Loucy (cell line): Measurements from ENCODE around the gene CFAP69.
A peak's percentile ranks its signal among the peaks of the same experiment; 100 is the strongest.

Source experiments
- H2AFZ ChIP-seq: fragments of 200-600 bp; sonication (generic); 2 replicates; pipeline ENCODE4 v1.6.0; 2016; ENCODE audit warnings: antibody characterized with exemption, mild to moderate bottlenecking, low read length, moderate library complexity
- H3F3A ChIP-seq: fragments of 200-600 bp; 2 replicates; pipeline ENCODE4 v1.6.0; 2016; ENCODE audit warnings: antibody characterized with exemption, low read depth, mild to moderate bottlenecking
- H3K27me3 ChIP-seq: fragments of 200-600 bp; sonication (generic); 2 replicates; pipeline ENCODE4 v1.6.1; 2014; ENCODE audit warnings: low read length, mild to moderate bottlenecking; ENCODE audit not compliant: insufficient read depth, poor library complexity, severe bottlenecking
- H3K36me3 ChIP-seq: fragments of 200-600 bp; sonication (generic); 2 replicates; pipeline ENCODE4 v1.6.1; 2016; ENCODE audit warnings: low read length; ENCODE audit not compliant: insufficient read depth
- H3K4me1 ChIP-seq: fragments of 200-600 bp; sonication (generic); 2 replicates; pipeline ENCODE4 v1.5.1; 2014; ENCODE audit warnings: low read length, mild to moderate bottlenecking; ENCODE audit not compliant: insufficient read depth, poor library complexity, severe bottlenecking
- H3K4me2 ChIP-seq: fragments of 200-600 bp; sonication (generic); 2 replicates; pipeline ENCODE4 v1.6.0; 2014; ENCODE audit warnings: antibody characterized with exemption, low read length, low read depth, mild to moderate bottlenecking; ENCODE audit not compliant: poor library complexity, severe bottlenecking
- H3K4me3 ChIP-seq: fragments of 200-600 bp; sonication (generic); 2 replicates; pipeline ENCODE4 v1.5.1; 2014; ENCODE audit warnings: low read length, mild to moderate bottlenecking, mixed read lengths; ENCODE audit not compliant: poor library complexity, severe bottlenecking
- H3K79me2 ChIP-seq: fragments of 200-600 bp; sonication (generic); 2 replicates; pipeline ENCODE4 v1.6.1; 2014; ENCODE audit warnings: low read length; ENCODE audit not compliant: insufficient read depth
- H3K9ac ChIP-seq: fragments of 200-600 bp; sonication (generic); 2 replicates; pipeline ENCODE4 v1.6.0; 2014; ENCODE audit warnings: mild to moderate bottlenecking, low read depth, low read length, moderate library complexity; ENCODE audit not compliant: poor library complexity, severe bottlenecking
- H3K9me2 ChIP-seq: fragments of 200-600 bp; sonication (generic); replicated peaks from 2 replicates; pipeline ENCODE4 v1.6.1; 2016; ENCODE audit warnings: low read depth, low read length, mixed read lengths
- H3K9me3 ChIP-seq: fragments of 200-600 bp; sonication (generic); 2 replicates; pipeline ENCODE4 v1.6.1; 2014; ENCODE audit warnings: mild to moderate bottlenecking, antibody characterized with exemption, low read length, low read depth; ENCODE audit not compliant: insufficient read depth
- H4K20me1 ChIP-seq: fragments of 200-600 bp; sonication (generic); 2 replicates; pipeline ENCODE4 v1.6.0; 2014; ENCODE audit warnings: antibody characterized with exemption, low read length, mild to moderate bottlenecking; ENCODE audit not compliant: insufficient read depth, poor library complexity, severe bottlenecking
- EZH2phosphoT487 ChIP-seq: fragments of 200-600 bp; IDR thresholded peaks from 2 replicates; pipeline ENCODE4 v1.6.1; 2018; ENCODE audit warnings: antibody characterized with exemption, mild to moderate bottlenecking, moderate library complexity, borderline replicate concordance
- TF ChIP-seq, protein P1 (sequence below): fragments of 200-600 bp; sonication (generic); conservative IDR thresholded peaks from 2 replicates; pipeline ENCODE4 v1.5.1; 2014; ENCODE audit warnings: mild to moderate bottlenecking, antibody characterized with exemption, low read length

Gene CFAP69

GRCh38 chr7:90238022-90238421 is 7.0 kb upstream of the CFAP69 start:
- H3K4me2 ChIP-seq, result no peak overlapping the region
- no peaks in the 10 kb centered on the region for H3K9me3 ChIP-seq
- no peaks in the 10 kb centered on the region for H3K9me2 ChIP-seq
- no peak overlapping the region for H3K9ac ChIP-seq
- H3K36me3 ChIP-seq, result no peaks in the 10 kb centered on the region
- TF ChIP-seq, protein P1, sequence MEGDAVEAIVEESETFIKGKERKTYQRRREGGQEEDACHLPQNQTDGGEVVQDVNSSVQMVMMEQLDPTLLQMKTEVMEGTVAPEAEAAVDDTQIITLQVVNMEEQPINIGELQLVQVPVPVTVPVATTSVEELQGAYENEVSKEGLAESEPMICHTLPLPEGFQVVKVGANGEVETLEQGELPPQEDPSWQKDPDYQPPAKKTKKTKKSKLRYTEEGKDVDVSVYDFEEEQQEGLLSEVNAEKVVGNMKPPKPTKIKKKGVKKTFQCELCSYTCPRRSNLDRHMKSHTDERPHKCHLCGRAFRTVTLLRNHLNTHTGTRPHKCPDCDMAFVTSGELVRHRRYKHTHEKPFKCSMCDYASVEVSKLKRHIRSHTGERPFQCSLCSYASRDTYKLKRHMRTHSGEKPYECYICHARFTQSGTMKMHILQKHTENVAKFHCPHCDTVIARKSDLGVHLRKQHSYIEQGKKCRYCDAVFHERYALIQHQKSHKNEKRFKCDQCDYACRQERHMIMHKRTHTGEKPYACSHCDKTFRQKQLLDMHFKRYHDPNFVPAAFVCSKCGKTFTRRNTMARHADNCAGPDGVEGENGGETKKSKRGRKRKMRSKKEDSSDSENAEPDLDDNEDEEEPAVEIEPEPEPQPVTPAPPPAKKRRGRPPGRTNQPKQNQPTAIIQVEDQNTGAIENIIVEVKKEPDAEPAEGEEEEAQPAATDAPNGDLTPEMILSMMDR, result no peak
- no peak for TF ChIP-seq EZH2phosphoT487
- H3K4me3 ChIP-seq, result no peak overlapping the region
- no peaks in the 10 kb centered on the region for H3K4me1 ChIP-seq
- H4K20me1 ChIP-seq, result no peaks in the 10 kb centered on the region
- H2AFZ ChIP-seq, result no peak overlapping the region
- no peaks in the 10 kb centered on the region for H3K79me2 ChIP-seq
- no peaks in the 10 kb centered on the region for H3K27me3 ChIP-seq
- no peaks in the 10 kb centered on the region for H3F3A ChIP-seq

DNA sequence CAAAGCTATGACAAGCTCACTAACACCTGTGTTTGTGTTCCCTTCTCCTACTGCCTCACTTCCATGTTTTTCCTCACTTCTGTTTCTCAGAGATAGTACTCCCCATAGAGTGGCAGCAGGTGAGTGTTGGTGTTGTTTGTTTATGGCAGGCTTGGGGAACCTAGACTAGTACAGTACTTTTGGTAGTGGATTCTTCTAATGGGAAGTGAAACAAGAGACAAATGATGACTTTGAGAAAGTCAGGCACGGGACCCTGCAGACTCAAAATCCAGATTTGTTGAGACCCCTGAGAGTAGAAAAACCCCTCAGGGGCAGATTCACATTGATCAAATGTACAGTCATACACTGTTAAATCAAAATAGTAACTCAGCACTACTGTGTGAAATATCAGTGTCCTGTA is 6.4 kb upstream of the CFAP69 start:
- Histone ChIP-seq H3K27me3 (no peaks in the 10 kb centered on the region), H3K4me3 (no peak overlapping the region), H4K20me1 (no peaks in the 10 kb centered on the region), H3F3A (no peaks in the 10 kb centered on the region), H3K4me2 (no peak overlapping the region), H2AFZ (peak overlapping the region; percentile 25; the same call in 1 of the 2 replicates), H3K4me1 (no peaks in the 10 kb centered on the region), H3K36me3 (no peaks in the 10 kb centered on the region), H3K9me3 (no peaks in the 10 kb centered on the region), H3K79me2 (no peaks in the 10 kb centered on the region), H3K9ac (no peak overlapping the region), H3K9me2 (no peaks in the 10 kb centered on the region)
- TF ChIP-seq, protein P1, result no peak
- no peak for TF ChIP-seq EZH2phosphoT487

- no peaks in the 10 kb centered on the region for H3F3A ChIP-seq
- H3K9me3 ChIP-seq, result no peaks in the 10 kb centered on the region
- TF ChIP-seq, protein P1, result no peak
- TF ChIP-seq EZH2phosphoT487, result no peak
- no peaks in the 10 kb centered on the region for H3K36me3 ChIP-seq
- H3K9me2 ChIP-seq, result no peaks in the 10 kb centered on the region
- H3K4me2 ChIP-seq, result no peak overlapping the region
- no peaks in the 10 kb centered on the region for H3K4me1 ChIP-seq
- H4K20me1 ChIP-seq, result no peaks in the 10 kb centered on the region
- H3K79me2 ChIP-seq, result no peaks in the 10 kb centered on the region
- peak overlapping the region; percentile 60; the same call in 1 of the 2 replicates for H2AFZ ChIP-seq
- no peak overlapping the region for H3K4me3 ChIP-seq
- H3K27me3 ChIP-seq, result no peaks in the 10 kb centered on the region
- no peak overlapping the region for H3K9ac ChIP-seq
Observed at GRCh38 chr7:90239050-90239449, 5.9 kb upstream of the CFAP69 start.
